ENCODE measurements around the gene PRTFDC1. TPM values are rescaled to one million over a fixed set of nuclear protein-coding genes. Genes with fewer than 3 reads are reported as not detected.

PRTFDC1 gene
- total RNA-seq, 3 donors from 2014 or later (not counting 1 experiment from before 2014, with no cell fraction given) = 1.2 to 1.9 (median 1.4) TPM

- no peak for TF ChIP-seq CTCF (IDR thresholded peaks at IDR 0.05)
- no peaks in the 10 kb centered on the region for H3K27me3 ChIP-seq (ENCODE audit: control insufficient read depth, insufficient read depth, low read length)
- DNase-seq = no peak
- intact Hi-C loops (cut with micrococcal nuclease) = no loop called here
- Mint-ChIP-seq H3K36me3 (no peaks in the 10 kb centered on the region), H3K4me3 (no peak overlapping the region), H3K27ac (no peak overlapping the region), H3K9me3 (no peaks in the 10 kb centered on the region), H3K4me1 (no peaks in the 10 kb centered on the region), H3K27me3 (ENCODE audit: low read depth in 2 of 2) (no peaks in the 10 kb centered on the region)
- no peaks in the 10 kb centered on the region for H3K36me3 ChIP-seq (ENCODE audit: control insufficient read depth, insufficient read depth, low read length)
- no peak overlapping the region for H3K4me3 ChIP-seq (ENCODE audit: low read length)
- H3K9me3 ChIP-seq (ENCODE audit: control insufficient read depth, insufficient read depth, low read length) = no peaks in the 10 kb centered on the region
- WGBS (ENCODE audit: insufficient coverage) = 95% methylated on average over 5 of the region's 5 CpGs
- no peak overlapping the region for H3K27ac ChIP-seq (ENCODE audit: low read length)
- H3K4me1 ChIP-seq (ENCODE audit: control insufficient read depth, insufficient read depth, low read length) = no peaks in the 10 kb centered on the region
- ATAC-seq = no peak
These were observed 14.6 kb upstream of the PRTFDC1 start for GRCh38 chr10:24966962-24967481.

GRCh38 chr10:24965051-24965450, 12.6 kb upstream of the PRTFDC1 start:
- Mint-ChIP-seq H3K27ac (no peak overlapping the region), H3K27me3 (ENCODE audit: low read depth in 2 of 2) (no peaks in the 10 kb centered on the region), H3K4me3 (no peak overlapping the region), H3K36me3 (no peaks in the 10 kb centered on the region), H3K4me1 (no peaks in the 10 kb centered on the region), H3K9me3 (no peaks in the 10 kb centered on the region)
- no peak for TF ChIP-seq CTCF (IDR thresholded peaks at IDR 0.05)
- ATAC-seq (no peak), DNase-seq (no peak)
- Histone ChIP-seq H3K27me3 (ENCODE audit: control insufficient read depth, insufficient read depth, low read length) (no peaks in the 10 kb centered on the region), H3K4me1 (ENCODE audit: control insufficient read depth, insufficient read depth, low read length) (no peaks in the 10 kb centered on the region), H3K27ac (ENCODE audit: low read length) (no peak overlapping the region), H3K36me3 (ENCODE audit: control insufficient read depth, insufficient read depth, low read length) (no peaks in the 10 kb centered on the region), H3K4me3 (ENCODE audit: low read length) (no peak overlapping the region), H3K9me3 (ENCODE audit: control insufficient read depth, insufficient read depth, low read length) (no peaks in the 10 kb centered on the region)
- intact Hi-C loops (cut with micrococcal nuclease) = no loop called here
- 100% methylated on average over 3 of the region's 3 CpGs for WGBS (ENCODE audit: insufficient coverage)

GRCh38 chr10:24963521-24964041, 11.2 kb upstream of the PRTFDC1 start:
- Histone ChIP-seq H3K27me3 (ENCODE audit: control insufficient read depth, insufficient read depth, low read length) (no peaks in the 10 kb centered on the region), H3K9me3 (ENCODE audit: control insufficient read depth, insufficient read depth, low read length) (no peaks in the 10 kb centered on the region), H3K4me3 (ENCODE audit: low read length) (no peak overlapping the region), H3K36me3 (ENCODE audit: control insufficient read depth, insufficient read depth, low read length) (no peaks in the 10 kb centered on the region), H3K4me1 (ENCODE audit: control insufficient read depth, insufficient read depth, low read length) (no peaks in the 10 kb centered on the region), H3K27ac (ENCODE audit: low read length) (no peak overlapping the region)
- TF ChIP-seq CTCF (IDR thresholded peaks at IDR 0.05) = no peak
- H3K4me1 Mint-ChIP-seq = no peaks in the 10 kb centered on the region
- no peak overlapping the region for H3K4me3 Mint-ChIP-seq
- H3K9me3 Mint-ChIP-seq = no peaks in the 10 kb centered on the region
- H3K27me3 Mint-ChIP-seq (ENCODE audit: low read depth in 2 of 2) = no peaks in the 10 kb centered on the region
- H3K36me3 Mint-ChIP-seq = no peaks in the 10 kb centered on the region
- DNase-seq (no peak), ATAC-seq (no peak)
- intact Hi-C loops (cut with micrococcal nuclease) = no loop called here
- no peak overlapping the region for H3K27ac Mint-ChIP-seq
- 98% methylated on average over 4 of the region's 5 CpGs for WGBS (ENCODE audit: insufficient coverage)

- H3K27me3 Mint-ChIP-seq (ENCODE audit: low read depth in 2 of 2) = no peaks in the 10 kb centered on the region
- intact Hi-C loops (cut with micrococcal nuclease) = no loop called here
- Histone ChIP-seq H3K4me1 (ENCODE audit: control insufficient read depth, insufficient read depth, low read length) (no peaks in the 10 kb centered on the region), H3K36me3 (ENCODE audit: control insufficient read depth, insufficient read depth, low read length) (no peaks in the 10 kb centered on the region), H3K27ac (ENCODE audit: low read length) (no peak overlapping the region), H3K4me3 (ENCODE audit: low read length) (no peak overlapping the region), H3K9me3 (ENCODE audit: control insufficient read depth, insufficient read depth, low read length) (no peaks in the 10 kb centered on the region), H3K27me3 (ENCODE audit: control insufficient read depth, insufficient read depth, low read length) (no peaks in the 10 kb centered on the region)
- no peak overlapping the region for H3K4me3 Mint-ChIP-seq
- 76% methylated on average over 2 of the region's 3 CpGs for WGBS (ENCODE audit: insufficient coverage)
- no peak for ATAC-seq
- H3K36me3 Mint-ChIP-seq = no peaks in the 10 kb centered on the region
- no peak overlapping the region for H3K27ac Mint-ChIP-seq
- no peaks in the 10 kb centered on the region for H3K4me1 Mint-ChIP-seq
- no peaks in the 10 kb centered on the region for H3K9me3 Mint-ChIP-seq
- TF ChIP-seq CTCF (IDR thresholded peaks at IDR 0.05) = no peak
- no peak for DNase-seq
These were observed 10.6 kb upstream of the PRTFDC1 start for GRCh38 chr10:24962995-24963394.

All from natural killer cell (primary cell).